HG02884 (cell line): ENCODE data around the gene SPAG8.

ENCODE experiments used
- ATAC-seq: cut with Tn5 transposase; IDR thresholded peaks from one replicate; pipeline ENCODE4 v1.9.1; 2021; ENCODE audit warnings: mild to moderate bottlenecking, moderate library complexity; ENCODE audit not compliant: unreplicated experiment

The SPAG8 gene

GRCh38 chr9:35776018-35776417 is 36.0 kb downstream of the SPAG8 start:
- no peak for ATAC-seq

GRCh38 chr9:35774907-35775635 is 37.0 kb downstream of the SPAG8 start:
- ATAC-seq, result no peak

- ATAC-seq, result no peak
Observed at GRCh38 chr9:35771943-35772342, 40.1 kb downstream of the SPAG8 start.

GRCh38 chr9:35771534-35771933 is 40.5 kb downstream of the SPAG8 start:
- no peak for ATAC-seq

GRCh38 chr9:35771075-35771433 is 41.0 kb downstream of the SPAG8 start:
- no peak for ATAC-seq

GRCh38 chr9:35769763-35770162 is 42.3 kb downstream of the SPAG8 start:
- ATAC-seq, result no peak

- ATAC-seq, result no peak
Observed at GRCh38 chr9:35767458-35767857, 44.6 kb downstream of the SPAG8 start.

GRCh38 chr9:35766997-35767396 is 45.1 kb downstream of the SPAG8 start:
- no peak for ATAC-seq

GRCh38 chr9:35763803-35764202 is 48.3 kb downstream of the SPAG8 start:
- ATAC-seq, result no peak

GRCh38 chr9:35763181-35763580 is 48.9 kb downstream of the SPAG8 start:
- ATAC-seq, result no peak

- ATAC-seq, result no peak
Observed at GRCh38 chr9:35760651-35761050, 51.4 kb downstream of the SPAG8 start.

- no peak for ATAC-seq
Observed at GRCh38 chr9:35759795-35760194, 52.3 kb downstream of the SPAG8 start.
